GM23248 (cell line): ENCODE results near the gene ANKRD31. TPM values are rescaled to one million over a fixed set of nuclear protein-coding genes. Genes with fewer than 3 reads are reported as not detected.
"Not testable (repeated sequence)": the region's sequence is repeated elsewhere in the genome, so short reads cannot be mapped to it uniquely, and the experiment has no call there.

Source experiments
- DNase-seq: peaks from one replicate; pipeline ENCODE4 v3.0.0-alpha.2; 2015
- H2AFZ ChIP-seq: fragments of 200-600 bp; sonication (generic); 2 replicates; pipeline ENCODE4 v1.6.1; 2016; ENCODE audit warnings: antibody characterized with exemption
- H3F3A ChIP-seq: fragments of 200-600 bp; sonication (generic); 2 replicates; pipeline ENCODE4 v1.6.1; 2016; ENCODE audit warnings: mild to moderate bottlenecking, antibody characterized with exemption, mixed run types; ENCODE audit not compliant: insufficient read depth
- H3K27ac ChIP-seq: fragments of 200-600 bp; sonication (generic); 2 replicates; pipeline ENCODE4 v1.5.1; 2016; ENCODE audit warnings: mild to moderate bottlenecking
- H3K27me3 ChIP-seq: fragments of 200-600 bp; sonication (generic); replicated peaks from 2 replicates; pipeline ENCODE4 v1.6.1; 2016; ENCODE audit warnings: mild to moderate bottlenecking; ENCODE audit not compliant: insufficient read depth
- H3K36me3 ChIP-seq: fragments of 200-600 bp; sonication (generic); 2 replicates; pipeline ENCODE4 v1.6.1; 2016; ENCODE audit warnings: low read depth, mild to moderate bottlenecking
- H3K4me1 ChIP-seq: fragments of 200-600 bp; sonication (generic); 2 replicates; pipeline ENCODE4 v1.6.1; 2016; ENCODE audit warnings: mild to moderate bottlenecking; ENCODE audit not compliant: insufficient read depth
- H3K4me2 ChIP-seq: fragments of 200-600 bp; sonication (generic); one replicate; pipeline ENCODE4 v1.6.1; 2016; ENCODE audit warnings: mild to moderate bottlenecking; ENCODE audit not compliant: unreplicated experiment
- H3K4me3 ChIP-seq: fragments of 200-600 bp; sonication (generic); 2 replicates; pipeline ENCODE4 v1.5.1; 2016; ENCODE audit warnings: mild to moderate bottlenecking
- H3K79me2 ChIP-seq: fragments of 200-600 bp; sonication (generic); 2 replicates; pipeline ENCODE4 v1.6.1; 2016; ENCODE audit warnings: mild to moderate bottlenecking; ENCODE audit not compliant: insufficient read depth
- H3K9ac ChIP-seq: fragments of 200-600 bp; sonication (generic); 2 replicates; pipeline ENCODE4 v1.6.1; 2016; ENCODE audit warnings: mild to moderate bottlenecking
- H3K9me2 ChIP-seq: fragments of 200-600 bp; sonication (generic); 2 replicates; pipeline ENCODE4 v1.6.1; 2016; ENCODE audit warnings: mixed run types, mild to moderate bottlenecking, moderate library complexity; ENCODE audit not compliant: insufficient read depth
- H3K9me3 ChIP-seq: fragments of 200-600 bp; sonication (generic); one replicate; pipeline ENCODE4 v1.6.1; 2017; ENCODE audit warnings: low read depth
- H4K20me1 ChIP-seq: fragments of 200-600 bp; sonication (generic); 2 replicates; pipeline ENCODE4 v1.6.0; 2016; ENCODE audit not compliant: insufficient read depth
- EZH2 ChIP-seq: fragments of 200-600 bp; sonication (generic); IDR thresholded peaks from 2 replicates; pipeline ENCODE4 v1.6.1; 2018; ENCODE audit warnings: antibody characterized with exemption, mild to moderate bottlenecking; ENCODE audit not compliant: insufficient read depth, poor library complexity, severe bottlenecking
- EZH2phosphoT487 ChIP-seq: fragments of 200-600 bp; sonication (generic); IDR thresholded peaks from 2 replicates; pipeline ENCODE4 v1.6.1; 2018; ENCODE audit warnings: antibody characterized with exemption, moderate library complexity, mild to moderate bottlenecking, low read depth; ENCODE audit not compliant: insufficient read depth
- WGBS, 2 experiments: methylation state at CpG; one replicate each; pipeline ENCODE4 v1.1.6; 2015 to 2017; ENCODE audit warnings: low lambda C conversion rate in 2 of 2, low coverage in 1 of 2; ENCODE audit errors: missing lambda C conversion rate in 2 of 2; 5-methylcytosine and 5-hydroxymethylcytosine counted together
- in situ Hi-C: fragments of 300-500 bp; cut with MboI; formaldehyde crosslinking; loops from 2 replicates; pipeline ENCODE4 v1.15.0; 2020
- polyA plus RNA-seq: library from polyadenylated mRNA; unstranded; fragments of >200 nt; fragmentation: Nextera tagmentation; extraction: Ambion mirVana; gene quantifications from 2 replicates; pipeline ENCODE4 v1.2.1, GENCODE V29; 2016
- total RNA-seq: library from RNA; depleted of rRNA; stranded (reverse); fragments of >200 nt; shearing (Covaris generic); gene quantifications from 2 replicates; pipeline ENCODE4 v1.2.3, GENCODE V29; 2014

ANKRD31 gene
- total and polyA plus RNA-seq, 2 experiments from 2014 or later: not detected

DNA sequence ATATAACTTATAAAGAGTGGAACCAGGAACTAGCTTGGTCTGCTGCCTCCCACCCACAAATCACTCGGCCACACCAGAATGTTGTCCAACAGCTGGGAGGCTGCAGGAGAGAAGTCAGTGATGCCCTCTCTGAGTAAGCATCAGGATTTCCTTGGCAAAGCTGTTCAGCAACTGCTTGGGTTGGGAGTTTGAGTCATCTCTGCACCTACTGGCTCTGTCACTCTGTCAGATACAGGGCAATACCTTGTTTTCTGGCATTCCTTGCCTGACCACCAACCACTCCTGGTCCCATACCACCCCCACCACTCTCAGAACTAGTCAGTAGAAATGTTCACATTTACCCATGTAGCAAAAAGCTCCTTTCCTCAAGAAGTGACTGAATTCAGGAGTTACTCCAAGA, 147.5 kb downstream of the ANKRD31 start:
- no peaks in the 10 kb centered on the region for H3K4me1 ChIP-seq
- no peaks in the 10 kb centered on the region for H4K20me1 ChIP-seq
- no peaks in the 10 kb centered on the region for H3K9me3 ChIP-seq
- H3K9me2 ChIP-seq: no peaks in the 10 kb centered on the region
- no peak overlapping the region for H3K4me3 ChIP-seq
- DNase-seq: peak; percentile 7
- no peak overlapping the region for H2AFZ ChIP-seq
- TF ChIP-seq EZH2 (no peak), EZH2phosphoT487 (no peak)
- H3F3A ChIP-seq: no peaks in the 10 kb centered on the region
- H3K36me3 ChIP-seq: no peaks in the 10 kb centered on the region
- no peaks in the 10 kb centered on the region for H3K79me2 ChIP-seq
- WGBS, 2 experiments: 87 to 100% methylated on average over 1 of the region's 1 CpG
- no peaks in the 10 kb centered on the region for H3K27me3 ChIP-seq
- H3K27ac ChIP-seq: no peak overlapping the region
- in situ Hi-C loops: no loop called here
- no peak overlapping the region for H3K4me2 ChIP-seq
- H3K9ac ChIP-seq: no peak overlapping the region

DNA sequence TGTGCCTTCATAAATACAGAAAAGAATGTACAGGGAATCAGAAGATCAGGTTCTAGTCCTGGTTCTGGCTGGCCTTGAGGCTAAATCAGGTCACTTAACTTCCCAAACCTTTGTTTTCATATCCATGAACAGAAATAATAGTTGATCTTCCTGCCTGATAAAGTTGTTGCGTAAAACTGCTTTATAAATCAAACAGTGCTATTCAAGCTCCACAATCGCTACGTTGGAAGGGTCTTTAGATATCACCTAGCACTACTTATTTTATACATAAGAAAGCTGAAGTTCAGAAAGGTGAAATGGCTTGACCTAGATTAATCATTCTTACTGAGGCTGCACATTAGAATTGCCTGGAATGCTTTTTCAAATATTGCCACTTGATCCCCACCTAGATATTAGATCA, 148.0 kb downstream of the ANKRD31 start:
- no peaks in the 10 kb centered on the region for H3K9me2 ChIP-seq
- H3F3A ChIP-seq: no peaks in the 10 kb centered on the region
- in situ Hi-C loops: no loop called here
- DNase-seq: no peak
- H3K4me1 ChIP-seq: no peaks in the 10 kb centered on the region
- 92 to 93% methylated on average over 3 of the region's 3 CpGs for WGBS, 2 experiments
- no peak overlapping the region for H3K4me3 ChIP-seq
- H3K27ac ChIP-seq: no peak overlapping the region
- no peaks in the 10 kb centered on the region for H4K20me1 ChIP-seq
- no peak overlapping the region for H3K4me2 ChIP-seq
- TF ChIP-seq EZH2 (no peak), EZH2phosphoT487 (no peak)
- H3K36me3 ChIP-seq: no peaks in the 10 kb centered on the region
- H2AFZ ChIP-seq: no peak overlapping the region
- H3K27me3 ChIP-seq: no peaks in the 10 kb centered on the region
- no peaks in the 10 kb centered on the region for H3K9me3 ChIP-seq
- H3K9ac ChIP-seq: no peak overlapping the region
- no peaks in the 10 kb centered on the region for H3K79me2 ChIP-seq

DNA sequence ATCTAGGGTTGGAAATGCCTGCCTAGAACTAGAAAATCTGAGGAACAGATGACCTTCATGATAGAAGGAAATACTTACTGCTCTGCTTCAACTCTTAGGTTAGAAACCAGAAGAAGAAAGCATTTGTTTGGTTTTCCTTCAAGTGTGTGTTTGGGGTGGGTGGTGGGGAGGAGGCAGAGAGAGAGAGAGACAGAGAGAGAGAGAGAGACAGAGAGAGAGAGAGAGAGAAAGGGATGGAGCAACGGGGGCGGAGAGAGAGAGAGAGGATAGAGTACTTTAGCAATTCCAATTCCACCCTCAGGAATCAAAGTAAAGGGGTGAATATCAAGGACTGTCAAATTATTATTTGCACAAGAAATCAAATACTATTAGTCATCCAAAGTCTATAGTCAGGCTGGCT, 155.2 kb downstream of the ANKRD31 start:
- TF ChIP-seq EZH2phosphoT487 (no peak), EZH2 (no peak)
- DNase-seq: no peak
- Histone ChIP-seq H3F3A (no peaks in the 10 kb centered on the region), H3K27ac (no peak overlapping the region), H3K9me2 (no peaks in the 10 kb centered on the region), H3K79me2 (no peaks in the 10 kb centered on the region), H3K4me3 (no peak overlapping the region), H3K36me3 (no peaks in the 10 kb centered on the region), H3K4me1 (no peaks in the 10 kb centered on the region), H2AFZ (no peak overlapping the region), H3K9ac (no peak overlapping the region), H3K4me2 (no peak overlapping the region), H3K9me3 (no peaks in the 10 kb centered on the region), H4K20me1 (no peaks in the 10 kb centered on the region), H3K27me3 (no peaks in the 10 kb centered on the region)
- in situ Hi-C loops: no loop called here
- WGBS, 2 experiments: 47 to 73% methylated on average over 2 of the region's 2 CpGs

DNA sequence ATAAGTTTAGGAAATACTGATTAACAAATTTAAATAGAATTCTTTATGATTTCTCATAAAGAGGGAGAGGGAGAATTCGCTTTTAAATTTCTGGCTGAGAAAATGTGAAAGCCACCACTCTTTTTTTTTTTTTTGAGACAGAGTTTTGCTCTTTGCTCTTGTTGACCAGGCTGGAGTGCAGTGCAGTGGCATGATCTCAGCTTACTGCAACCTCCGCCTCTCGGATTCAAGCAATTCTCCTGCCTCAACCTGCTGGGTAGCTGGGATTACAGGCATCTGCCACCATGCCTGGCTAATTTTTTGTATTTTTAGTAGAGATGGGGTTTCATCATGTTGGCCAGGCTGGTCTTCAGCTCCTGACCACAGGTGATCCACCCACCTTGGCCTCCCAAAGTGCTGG, 157.3 kb downstream of the ANKRD31 start:
- H3K27ac ChIP-seq, H3K9ac ChIP-seq, in situ Hi-C loops, H3K4me2 ChIP-seq, H3K79me2 ChIP-seq, H3K9me3 ChIP-seq, DNase-seq, H4K20me1 ChIP-seq, H3K36me3 ChIP-seq, H3K4me3 ChIP-seq, H3K9me2 ChIP-seq, H3F3A ChIP-seq, H3K27me3 ChIP-seq, H2AFZ ChIP-seq, H3K4me1 ChIP-seq: not testable (repeated sequence)
- 57 to 70% methylated on average over 3 of the region's 3 CpGs for WGBS, 2 experiments

DNA sequence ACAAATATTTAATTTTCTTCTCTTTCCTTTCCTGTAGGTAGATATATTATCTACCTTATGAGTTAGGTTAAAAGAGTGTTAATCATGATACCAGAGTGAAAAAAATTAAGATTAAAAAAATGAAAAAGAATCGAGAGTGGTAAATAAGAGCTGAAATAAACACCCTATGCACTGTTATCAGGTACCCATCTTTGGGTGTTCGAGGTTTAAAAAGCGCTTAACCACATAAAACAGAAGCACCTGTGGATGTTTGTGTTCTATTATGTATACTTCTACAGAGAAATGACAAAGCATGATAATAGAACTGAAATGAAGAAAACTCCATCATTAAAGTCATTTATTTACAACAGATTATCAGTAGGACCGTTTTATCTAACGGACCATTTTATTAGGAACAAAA, 158.7 kb downstream of the ANKRD31 start:
- no peak for DNase-seq
- H3K9ac ChIP-seq: no peak overlapping the region
- H3K4me1 ChIP-seq: no peaks in the 10 kb centered on the region
- WGBS, 2 experiments: 59 to 64% methylated on average over 5 of the region's 5 CpGs
- H3F3A ChIP-seq: no peaks in the 10 kb centered on the region
- no peaks in the 10 kb centered on the region for H4K20me1 ChIP-seq
- no peak overlapping the region for H2AFZ ChIP-seq
- no peaks in the 10 kb centered on the region for H3K36me3 ChIP-seq
- H3K4me2 ChIP-seq: no peak overlapping the region
- H3K9me3 ChIP-seq: no peaks in the 10 kb centered on the region
- H3K4me3 ChIP-seq: no peak overlapping the region
- no peaks in the 10 kb centered on the region for H3K9me2 ChIP-seq
- H3K27ac ChIP-seq: no peak overlapping the region
- no peaks in the 10 kb centered on the region for H3K27me3 ChIP-seq
- no peaks in the 10 kb centered on the region for H3K79me2 ChIP-seq
- TF ChIP-seq EZH2phosphoT487: no peak
- TF ChIP-seq EZH2: no peak
- in situ Hi-C loops: no loop called here
